Liver (tissue), 3 donors: Measurements from ENCODE around the gene ABCC1.

Experiments
- MAX ChIP-seq: IDR thresholded peaks from 2 replicates; pipeline ENCODE4 v1.6.1; 2016; ENCODE audit warnings: antibody characterized with exemption
- RAD21 ChIP-seq, 2 donors: IDR thresholded peaks; 2 replicates each; pipeline ENCODE4 v1.6.1; 2016; ENCODE audit warnings: antibody characterized with exemption in 2 of 2, mild to moderate bottlenecking in 2 of 2
- TF ChIP-seq, protein P1 (sequence below): fragments of 150-350 bp; IDR thresholded peaks from 2 replicates; pipeline ENCODE4 v1.5.1; 2017; ENCODE audit warnings: improper control_type of control experiment, low read depth, low read length; ENCODE audit not compliant: missing input control
- donor health status: healthy.
- donor health status: healthy.

- TF ChIP-seq, protein P1, sequence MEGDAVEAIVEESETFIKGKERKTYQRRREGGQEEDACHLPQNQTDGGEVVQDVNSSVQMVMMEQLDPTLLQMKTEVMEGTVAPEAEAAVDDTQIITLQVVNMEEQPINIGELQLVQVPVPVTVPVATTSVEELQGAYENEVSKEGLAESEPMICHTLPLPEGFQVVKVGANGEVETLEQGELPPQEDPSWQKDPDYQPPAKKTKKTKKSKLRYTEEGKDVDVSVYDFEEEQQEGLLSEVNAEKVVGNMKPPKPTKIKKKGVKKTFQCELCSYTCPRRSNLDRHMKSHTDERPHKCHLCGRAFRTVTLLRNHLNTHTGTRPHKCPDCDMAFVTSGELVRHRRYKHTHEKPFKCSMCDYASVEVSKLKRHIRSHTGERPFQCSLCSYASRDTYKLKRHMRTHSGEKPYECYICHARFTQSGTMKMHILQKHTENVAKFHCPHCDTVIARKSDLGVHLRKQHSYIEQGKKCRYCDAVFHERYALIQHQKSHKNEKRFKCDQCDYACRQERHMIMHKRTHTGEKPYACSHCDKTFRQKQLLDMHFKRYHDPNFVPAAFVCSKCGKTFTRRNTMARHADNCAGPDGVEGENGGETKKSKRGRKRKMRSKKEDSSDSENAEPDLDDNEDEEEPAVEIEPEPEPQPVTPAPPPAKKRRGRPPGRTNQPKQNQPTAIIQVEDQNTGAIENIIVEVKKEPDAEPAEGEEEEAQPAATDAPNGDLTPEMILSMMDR: no peak
- TF ChIP-seq MAX (no peak), RAD21 (IDR thresholded peaks at IDR 0.05) (no peak)
Observed at GRCh38 chr16:16051132-16051531, 101.7 kb downstream of the ABCC1 start.
